Retinal pigment epithelial cell (primary cell): ENCODE measurements around the gene MMEL1.

Source experiments
- DNase-seq: peaks from one replicate; pipeline ENCODE4 v3.0.0-alpha.2; 2010; ENCODE audit warnings: low read depth
- H3K4me3 ChIP-seq: 2 replicates; pipeline ENCODE4 v1.5.1; 2011; ENCODE audit warnings: mild to moderate bottlenecking, low read length, control low read depth, moderate library complexity
- CTCF ChIP-seq: conservative IDR thresholded peaks from 2 replicates; pipeline ENCODE4 v1.5.1; 2011; ENCODE audit warnings: low read depth, low read length, control low read depth, inconsistent platforms

Gene MMEL1

DNA sequence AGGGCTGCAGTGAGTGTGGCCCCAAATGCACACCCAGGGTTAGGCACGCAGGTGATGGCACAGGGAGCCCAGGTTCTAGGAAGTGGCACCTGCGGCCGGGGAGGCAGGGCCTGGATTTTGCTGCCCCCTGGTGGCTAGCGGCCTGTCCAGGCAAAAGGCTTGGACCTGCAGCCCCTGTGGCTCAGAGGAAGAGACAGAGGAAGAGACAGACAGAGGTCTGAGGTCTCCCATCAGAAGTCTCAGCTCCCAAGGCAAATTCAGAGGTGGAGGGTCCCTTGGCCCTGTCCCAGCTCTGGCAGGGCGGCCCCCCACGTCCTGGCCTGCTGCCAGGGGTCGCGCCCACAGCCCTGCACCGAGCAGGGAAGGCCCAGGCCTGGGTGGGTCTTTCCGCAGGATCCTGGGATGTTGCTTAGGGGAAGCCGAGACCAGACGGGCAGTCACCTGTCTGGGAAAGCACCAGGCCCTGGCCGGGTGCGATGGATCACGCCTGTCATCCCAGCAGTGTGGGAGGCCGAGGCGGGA lies 84.7 kb downstream of the MMEL1 start:
- H3K4me3 ChIP-seq = no peak overlapping the region
- TF ChIP-seq CTCF = peak; percentile 97

GRCh38 chr1:2547210-2548067 lies 85.4 kb downstream of the MMEL1 start:
- TF ChIP-seq CTCF = no peak
- no peak for DNase-seq
- peak overlapping the region; percentile 53 for H3K4me3 ChIP-seq

More for the DNA sequence above, 84.7 kb downstream of the MMEL1 start:
- DNase-seq = no peak

DNA sequence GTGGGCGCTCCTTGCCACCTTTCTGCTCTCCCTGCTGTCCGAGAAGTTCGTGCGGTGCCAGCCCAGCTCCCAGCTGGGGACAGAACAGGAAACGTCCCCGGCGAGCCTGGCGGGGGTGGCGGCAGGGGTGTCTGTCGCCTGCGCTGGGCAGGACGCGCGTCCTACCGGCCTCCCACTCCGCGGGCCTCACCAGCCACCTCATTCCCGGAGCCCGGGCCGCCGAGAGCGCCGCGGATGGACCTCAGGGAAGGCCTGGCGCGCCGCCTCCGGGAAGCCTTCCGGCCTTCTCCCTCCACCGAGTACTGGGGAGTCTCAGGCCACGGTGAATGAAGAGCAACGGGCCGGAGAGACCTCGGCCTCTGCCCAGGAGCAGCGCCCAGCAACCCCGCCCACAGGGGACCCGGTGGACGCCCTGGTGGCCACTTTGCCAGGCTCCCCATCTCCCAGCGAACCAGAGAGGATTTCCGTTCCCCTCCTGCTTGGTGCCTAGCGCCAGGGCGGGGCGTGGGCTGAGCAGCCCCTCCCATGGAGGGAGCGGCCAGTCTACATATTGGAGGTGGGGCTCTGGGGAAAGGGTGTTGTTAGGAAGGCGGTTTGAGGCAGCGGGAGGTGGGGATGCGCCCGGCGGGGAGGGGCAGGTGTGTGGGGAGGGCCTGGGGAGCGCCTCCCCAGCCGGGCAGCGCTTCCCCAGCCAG lies 86.2 kb downstream of the MMEL1 start:
- no peak for TF ChIP-seq CTCF
- peak overlapping the region; percentile 53 for H3K4me3 ChIP-seq
- DNase-seq = no peak

GRCh38 chr1:2545754-2546514 lies 86.9 kb downstream of the MMEL1 start:
- TF ChIP-seq CTCF = no peak
- peak; percentile 82 for DNase-seq
- H3K4me3 ChIP-seq = peak overlapping the region; percentile 53

DNA sequence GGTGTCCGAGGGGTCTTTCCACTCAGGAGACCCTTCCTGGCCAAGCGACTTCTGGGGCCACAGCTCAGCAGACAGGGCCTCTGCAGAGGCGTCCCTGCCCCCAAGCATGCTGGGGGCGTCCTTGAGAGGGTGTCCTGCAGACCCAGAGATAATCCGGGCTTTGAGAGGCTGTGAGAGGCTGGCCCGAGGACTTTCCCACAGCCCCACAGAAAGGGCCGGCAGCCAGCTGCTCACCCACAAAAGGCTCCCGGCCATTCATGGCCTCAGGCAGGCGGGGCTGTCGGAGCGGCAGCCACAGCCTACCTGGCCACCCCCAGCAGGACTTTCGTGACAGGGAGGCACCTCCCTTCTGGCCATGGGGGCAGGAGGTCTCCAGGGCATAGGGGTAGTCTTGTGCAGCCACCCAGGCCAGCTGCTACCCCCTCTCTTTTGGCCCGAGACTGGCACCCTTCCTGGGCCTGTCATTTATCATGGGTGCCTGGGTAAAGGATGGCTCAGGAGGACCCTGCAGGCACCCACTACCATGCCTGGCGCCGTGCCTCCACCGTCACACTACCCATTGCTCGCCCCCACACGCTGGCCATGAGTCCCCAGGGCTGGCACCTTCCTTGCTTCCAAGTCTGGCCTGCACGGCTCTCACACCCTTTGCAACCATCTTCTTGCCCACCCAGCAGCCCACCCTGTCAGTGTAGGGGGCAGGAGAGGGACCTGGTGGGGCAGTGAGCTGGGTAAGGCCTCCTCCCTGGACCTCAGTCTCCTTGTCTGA lies 87.8 kb downstream of the MMEL1 start:
- TF ChIP-seq CTCF = no peak
- DNase-seq = no peak
- no peak overlapping the region for H3K4me3 ChIP-seq

GRCh38 chr1:2544093-2544874 lies 88.5 kb downstream of the MMEL1 start:
- TF ChIP-seq CTCF = no peak
- no peak for DNase-seq
- H3K4me3 ChIP-seq = no peak overlapping the region
